ENCODE measurements around the gene TUBB. TPM values are rescaled to one million over a fixed set of nuclear protein-coding genes. Genes with fewer than 3 reads are reported as not detected.
A peak's percentile ranks its signal among the peaks of the same experiment; 100 is the strongest.

TUBB gene
- polyA plus RNA-seq, 1 of the 3 experiments (the other 2 are of a cell fraction), result 1,037 TPM

- peaks cover 7% of the 10 kb centered on the region for H3K79me2 ChIP-seq (ENCODE audit: insufficient read depth)
- no peak for DNase-seq
- no peak overlapping the region for H3K4me3 ChIP-seq (ENCODE audit: low read depth in 2 of 2, low read length in 1 of 2)
- peaks cover 34% of the 10 kb centered on the region for H3F3A ChIP-seq (replicated peaks; ENCODE audit: insufficient read depth)
- no peak overlapping the region for H2AFZ ChIP-seq (ENCODE audit: low read depth)
- H3K9me3 ChIP-seq, result no peaks in the 10 kb centered on the region
- H4K20me1 ChIP-seq (ENCODE audit: insufficient read depth), result no peaks in the 10 kb centered on the region
- no peaks in the 10 kb centered on the region for H3K27me3 ChIP-seq (ENCODE audit: insufficient read depth)
- H3K4me1 ChIP-seq (ENCODE audit: control insufficient read depth in 1 of 2, insufficient read depth in 2 of 2, low read depth in 1 of 2, low read length in 1 of 2), result peaks cover 17 to 34% of the 10 kb centered on the region in 2 experiments; a peak in 3 of 4 replicates
- TF ChIP-seq SMC3 (IDR thresholded peaks at IDR 0.05; ENCODE audit: low read depth, low read length), result no peak
- no peak for TF ChIP-seq JUND (IDR thresholded peaks at IDR 0.05)
- TF ChIP-seq TEAD4 (IDR thresholded peaks at IDR 0.05; ENCODE audit: borderline replicate concordance, insufficient read depth), result no peak
- TF ChIP-seq MXI1 (IDR thresholded peaks at IDR 0.05; ENCODE audit: low read depth, low read length), result no peak
- no peak for TF ChIP-seq ELF1 (IDR thresholded peaks at IDR 0.05)
- TF ChIP-seq NRF1 (IDR thresholded peaks at IDR 0.05; ENCODE audit: low read depth, low read length), result no peak
- no peak for TF ChIP-seq USF1 (IDR thresholded peaks at IDR 0.05; ENCODE audit: borderline replicate concordance, low read depth)
- no peak for TF ChIP-seq RFX5 (IDR thresholded peaks at IDR 0.05; ENCODE audit: low read length)
- TF ChIP-seq MEF2A (IDR thresholded peaks at IDR 0.05; ENCODE audit: borderline replicate concordance, low read depth), result no peak
- TF ChIP-seq POLR2AphosphoS5 (IDR thresholded peaks at IDR 0.05; ENCODE audit: low read depth, low read length), result no peak
- TF ChIP-seq ZBTB33 (IDR thresholded peaks at IDR 0.05; ENCODE audit: borderline replicate concordance, low read depth), result no peak
- TF ChIP-seq FOXJ3 (CRISPR knock-in tag; IDR thresholded peaks at IDR 0.05), result no peak
- no peak for TF ChIP-seq RAD21 (IDR thresholded peaks at IDR 0.05; ENCODE audit: low read length)
- no peak for TF ChIP-seq MAX (IDR thresholded peaks at IDR 0.05; ENCODE audit: low read depth)
- 0 out of 2 replicates have a peak overlapping the region, but pooled peaks have one; percentile 29 for H3K4me2 ChIP-seq
- no peaks in the 10 kb centered on the region for H3K9me2 ChIP-seq
- H3K36me3 ChIP-seq (replicated peaks in 1 of 2; ENCODE audit: control insufficient read depth in 1 of 2, insufficient read depth in 2 of 2, low read length in 1 of 2), result no peaks in the 10 kb centered on the region
- 91% methylated on average over 6 of the region's 6 CpGs for WGBS (ENCODE audit: low lambda C conversion rate)
- peak overlapping the region in 1 of 2 experiments; percentile 65; a peak in 2 of 4 replicates for H3K27ac ChIP-seq (ENCODE audit: low read depth in 2 of 2, low read length in 1 of 2)
- 0 out of 2 replicates have a peak overlapping the region, but pooled peaks have one; percentile 2 for H3K9ac ChIP-seq
- CTCF ChIA-PET, result interaction anchor here (0.7 kb wide), 1 partner anchor 26 kb away, joined by 3 read pairs; no protein-coding TSS in a partner anchor
- POLR2A ChIA-PET, result no interaction called here
Observed at GRCh38 chr6:30747902-30748769, 28.0 kb downstream of the TUBB start.
